HEK293 (cell line): Measurements from ENCODE around the gene RAPGEF5.

Experiments
- KLF1 ChIP-seq: fragments of 450-650 bp; formaldehyde crosslinking; IDR thresholded peaks from 2 replicates; pipeline ENCODE4 v1.5.1; 2016; ENCODE audit warnings: missing biosample characterization, missing genetic modification characterization
- SALL2 ChIP-seq: fragments of 450-650 bp; formaldehyde crosslinking; IDR thresholded peaks from 2 replicates; pipeline ENCODE4 v1.5.0; 2017; ENCODE audit warnings: missing biosample characterization, mild to moderate bottlenecking, missing genetic modification characterization, borderline replicate concordance
- ZNF23 ChIP-seq: fragments of 450-650 bp; formaldehyde crosslinking; IDR thresholded peaks from 2 replicates; pipeline ENCODE4 v1.5.1; 2016; ENCODE audit warnings: missing biosample characterization, missing genetic modification characterization, borderline replicate concordance
- ZNF24 ChIP-seq: fragments of 450-650 bp; formaldehyde crosslinking; IDR thresholded peaks from 2 replicates; pipeline ENCODE4 v1.5.1; 2016; ENCODE audit warnings: missing biosample characterization, missing genetic modification characterization
- ZNF501 ChIP-seq: fragments of 450-650 bp; formaldehyde crosslinking; IDR thresholded peaks from 2 replicates; pipeline ENCODE4 v1.5.1; 2016; ENCODE audit warnings: missing biosample characterization, missing genetic modification characterization
- TF ChIP-seq, protein P1 (sequence below): fragments of 450-650 bp; formaldehyde crosslinking; IDR thresholded peaks from 2 replicates; pipeline ENCODE4 v1.5.1; 2016; ENCODE audit warnings: missing biosample characterization, missing genetic modification characterization
- TF ChIP-seq, protein P2 (sequence below): fragments of 450-650 bp; formaldehyde crosslinking; IDR thresholded peaks from 2 replicates; pipeline ENCODE4 v1.5.1; 2016; ENCODE audit warnings: missing biosample characterization, missing genetic modification characterization

DNA sequence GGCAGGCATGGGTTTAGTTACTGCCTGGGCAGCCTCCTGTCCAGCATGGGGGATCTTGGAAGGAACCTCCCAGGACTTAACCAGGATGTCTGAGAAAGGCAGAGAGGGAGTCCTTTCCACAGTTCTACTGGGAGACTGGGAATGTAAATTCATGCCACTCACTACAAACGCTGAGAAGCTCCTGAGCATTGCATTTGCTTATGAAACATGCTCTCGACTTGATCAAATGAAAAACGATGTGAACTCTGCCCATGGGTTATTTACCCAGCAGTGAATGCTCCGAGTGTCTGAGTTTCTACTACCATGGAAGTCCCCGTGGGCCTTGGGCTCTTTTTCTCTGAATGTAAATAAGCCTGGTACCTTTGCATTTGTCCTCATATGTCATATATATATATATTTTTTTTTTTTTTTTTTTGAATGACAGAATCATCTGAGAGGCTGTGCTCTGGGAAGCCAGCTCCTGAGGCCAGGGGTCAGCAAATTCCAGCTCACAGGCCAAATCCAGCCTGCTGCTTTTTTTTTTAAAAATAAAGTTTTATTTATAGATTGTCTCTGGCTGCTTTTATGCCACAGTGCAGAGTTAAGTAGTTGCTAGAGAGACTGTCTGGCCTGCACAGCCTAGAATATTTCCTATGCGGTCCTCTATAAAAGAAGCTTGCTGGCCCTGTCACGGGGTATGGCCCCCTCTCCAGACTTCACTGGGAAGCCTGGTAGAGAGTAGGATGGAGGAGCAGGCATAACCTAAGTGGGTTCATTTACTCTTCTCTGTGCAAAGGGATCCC is 21.4 kb upstream of the RAPGEF5 start:
- TF ChIP-seq, protein P1, sequence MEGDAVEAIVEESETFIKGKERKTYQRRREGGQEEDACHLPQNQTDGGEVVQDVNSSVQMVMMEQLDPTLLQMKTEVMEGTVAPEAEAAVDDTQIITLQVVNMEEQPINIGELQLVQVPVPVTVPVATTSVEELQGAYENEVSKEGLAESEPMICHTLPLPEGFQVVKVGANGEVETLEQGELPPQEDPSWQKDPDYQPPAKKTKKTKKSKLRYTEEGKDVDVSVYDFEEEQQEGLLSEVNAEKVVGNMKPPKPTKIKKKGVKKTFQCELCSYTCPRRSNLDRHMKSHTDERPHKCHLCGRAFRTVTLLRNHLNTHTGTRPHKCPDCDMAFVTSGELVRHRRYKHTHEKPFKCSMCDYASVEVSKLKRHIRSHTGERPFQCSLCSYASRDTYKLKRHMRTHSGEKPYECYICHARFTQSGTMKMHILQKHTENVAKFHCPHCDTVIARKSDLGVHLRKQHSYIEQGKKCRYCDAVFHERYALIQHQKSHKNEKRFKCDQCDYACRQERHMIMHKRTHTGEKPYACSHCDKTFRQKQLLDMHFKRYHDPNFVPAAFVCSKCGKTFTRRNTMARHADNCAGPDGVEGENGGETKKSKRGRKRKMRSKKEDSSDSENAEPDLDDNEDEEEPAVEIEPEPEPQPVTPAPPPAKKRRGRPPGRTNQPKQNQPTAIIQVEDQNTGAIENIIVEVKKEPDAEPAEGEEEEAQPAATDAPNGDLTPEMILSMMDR (tag by site-specific recombination), result no peak
- TF ChIP-seq SALL2 (tag by site-specific recombination) (no peak), ZNF23 (tag by site-specific recombination) (no peak), KLF1 (no peak), ZNF501 (no peak), ZNF24 (tag by site-specific recombination) (no peak)
- TF ChIP-seq, protein P2, sequence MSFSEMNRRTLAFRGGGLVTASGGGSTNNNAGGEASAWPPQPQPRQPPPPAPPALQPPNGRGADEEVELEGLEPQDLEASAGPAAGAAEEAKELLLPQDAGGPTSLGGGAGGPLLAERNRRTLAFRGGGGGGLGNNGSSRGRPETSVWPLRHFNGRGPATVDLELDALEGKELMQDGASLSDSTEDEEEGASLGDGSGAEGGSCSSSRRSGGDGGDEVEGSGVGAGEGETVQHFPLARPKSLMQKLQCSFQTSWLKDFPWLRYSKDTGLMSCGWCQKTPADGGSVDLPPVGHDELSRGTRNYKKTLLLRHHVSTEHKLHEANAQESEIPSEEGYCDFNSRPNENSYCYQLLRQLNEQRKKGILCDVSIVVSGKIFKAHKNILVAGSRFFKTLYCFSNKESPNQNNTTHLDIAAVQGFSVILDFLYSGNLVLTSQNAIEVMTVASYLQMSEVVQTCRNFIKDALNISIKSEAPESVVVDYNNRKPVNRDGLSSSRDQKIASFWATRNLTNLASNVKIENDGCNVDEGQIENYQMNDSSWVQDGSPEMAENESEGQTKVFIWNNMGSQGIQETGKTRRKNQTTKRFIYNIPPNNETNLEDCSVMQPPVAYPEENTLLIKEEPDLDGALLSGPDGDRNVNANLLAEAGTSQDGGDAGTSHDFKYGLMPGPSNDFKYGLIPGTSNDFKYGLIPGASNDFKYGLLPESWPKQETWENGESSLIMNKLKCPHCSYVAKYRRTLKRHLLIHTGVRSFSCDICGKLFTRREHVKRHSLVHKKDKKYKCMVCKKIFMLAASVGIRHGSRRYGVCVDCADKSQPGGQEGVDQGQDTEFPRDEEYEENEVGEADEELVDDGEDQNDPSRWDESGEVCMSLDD, result no peak
